Motor neuron (in vitro differentiated cells): ENCODE measurements around the gene HSPA9. TPM values are rescaled to one million over a fixed set of nuclear protein-coding genes. Genes with fewer than 3 reads are reported as not detected.

Experiments
- ATAC-seq, 8 experiments: fragments of 200-7000 bp; cut with Tn5 transposase; replicated peaks in 6 of 8; 2 replicates each; pipeline ENCODE4 v1.8.0; 2021; ENCODE audit warnings: mild to moderate bottlenecking in 8 of 8, moderate library complexity in 8 of 8
- H3K27ac ChIP-seq, 2 donors: fragments of 250-450 bp; sonication (Bioruptor Pico); 2 replicates each; pipeline ENCODE4 v1.9.0; 2021; ENCODE audit warnings: antibody characterized with exemption in 2 of 2, mild to moderate bottlenecking in 2 of 2, moderate library complexity in 1 of 2
- H3K4me1 ChIP-seq, 2 donors: fragments of 250-450 bp; sonication (Bioruptor Pico); replicated peaks in 1 of 2; 2 replicates each; pipeline ENCODE4 v1.6.1; 2021; ENCODE audit warnings: antibody characterized with exemption in 2 of 2, mild to moderate bottlenecking in 2 of 2, moderate library complexity in 1 of 2
- H3K4me3 ChIP-seq, 5 donors: fragments of 250-450 bp; sonication (Bioruptor Pico); 2 replicates each; pipeline ENCODE4 v1.9.0; 2021; ENCODE audit warnings: antibody characterized with exemption in 5 of 5, mild to moderate bottlenecking in 5 of 5, moderate library complexity in 4 of 5
- WGBS, 10 experiments: fragments of 450-650 bp; shearing (Covaris generic); methylation state at CpG; one replicate each; pipeline ENCODE4 v1.0.0; 2022; 5-methylcytosine and 5-hydroxymethylcytosine counted together
- in situ Hi-C, 9 experiments: fragments of 400-800 bp; cut with MboI; loops; one replicate each; pipeline ENCODE4 v1.15.0; 2021; ENCODE audit warnings: low sequenced_read_pairs in 9 of 9, low pct_unique_long_range_greater_than_20kb in 2 of 9; ENCODE audit not compliant: unreplicated experiment in 9 of 9
- total RNA-seq, 8 experiments: library from RNA; unstranded; fragments of 300-600 nt; gene quantifications; 2 replicates each; pipeline versions ENCODE4 v1.2.3 to v1.2.4, GENCODE V29; 2022

HSPA9 gene
- total RNA-seq, 8 experiments from 2014 or later: 195 to 371 (median 307) TPM

DNA sequence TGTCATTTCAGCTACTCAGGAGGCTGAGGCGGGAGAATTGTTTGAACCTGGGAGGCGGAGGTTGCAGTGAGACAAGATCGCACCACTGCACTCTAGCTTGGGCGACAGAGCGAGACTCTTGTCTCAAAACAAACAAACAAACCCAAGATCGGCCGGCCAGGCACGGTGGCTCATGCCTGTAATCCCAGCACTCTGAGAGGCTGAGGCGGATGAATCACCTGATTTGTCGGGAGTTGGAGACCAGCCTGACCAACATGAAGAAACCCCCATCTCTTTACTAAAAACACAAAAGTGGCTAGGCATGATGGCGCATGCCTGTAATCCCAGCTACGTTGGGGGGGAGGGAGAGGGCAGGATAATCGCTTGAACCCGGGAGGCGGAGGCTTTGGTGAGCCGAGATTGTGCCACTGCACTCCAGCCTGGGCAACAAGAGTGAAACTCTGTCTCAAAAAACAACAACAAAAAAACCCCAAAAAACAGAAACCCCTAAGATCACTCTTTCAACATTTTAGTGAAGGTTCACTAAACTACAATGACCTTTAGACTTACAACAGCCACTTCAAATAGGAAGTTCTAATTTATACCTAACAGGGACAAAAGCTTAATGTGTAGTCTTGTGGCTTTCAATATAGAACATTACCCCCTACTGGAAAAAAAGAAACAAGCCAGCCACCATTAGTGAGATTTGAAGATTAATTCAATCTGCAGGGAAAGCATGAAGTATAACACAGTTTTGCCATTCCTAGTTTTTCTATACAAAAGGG lies 7.0 kb downstream of the HSPA9 start:
- WGBS, 10 experiments: 79 to 100% (median 93%) methylated on average over 2 to 12 of the region's 16 CpGs; no CpG with 5 or more reads in 3 of the 10 experiments
- in situ Hi-C loops: no loop called here
- no peak for ATAC-seq
- H3K4me3 ChIP-seq: no peak overlapping the region
- peaks cover 2 to 10% of the 10 kb centered on the region in 2 donors for H3K4me1 ChIP-seq
- H3K27ac ChIP-seq: no peak overlapping the region

DNA sequence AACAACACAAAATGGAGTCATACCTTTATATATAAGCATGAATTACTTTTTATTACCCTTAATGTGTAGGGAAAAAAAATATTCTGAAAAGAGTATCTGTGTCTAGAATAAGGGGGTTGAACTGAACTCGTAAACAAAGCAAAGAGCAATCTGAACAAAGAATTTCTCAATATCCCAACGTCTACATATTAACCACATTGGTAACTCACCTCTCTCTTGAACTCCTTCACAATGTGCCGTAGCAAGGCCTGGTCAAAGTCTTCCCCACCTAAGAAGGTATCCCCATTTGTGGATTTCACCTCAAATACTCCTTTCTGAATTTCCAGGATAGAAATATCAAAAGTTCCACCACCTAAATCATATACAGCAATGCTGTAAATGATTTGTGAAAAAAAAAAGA lies 8.4 kb downstream of the HSPA9 start:
- Histone ChIP-seq H3K4me1 (peaks cover 0 to 10% of the 10 kb centered on the region in 2 donors), H3K4me3 (no peak overlapping the region), H3K27ac (no peak overlapping the region)
- in situ Hi-C loops: no loop called here
- 88 to 100% (median 100%) methylated on average over 1 to 3 of the region's 3 CpGs; no CpG with 5 or more reads in 1 of the 10 experiments for WGBS, 10 experiments
- ATAC-seq: no peak

DNA sequence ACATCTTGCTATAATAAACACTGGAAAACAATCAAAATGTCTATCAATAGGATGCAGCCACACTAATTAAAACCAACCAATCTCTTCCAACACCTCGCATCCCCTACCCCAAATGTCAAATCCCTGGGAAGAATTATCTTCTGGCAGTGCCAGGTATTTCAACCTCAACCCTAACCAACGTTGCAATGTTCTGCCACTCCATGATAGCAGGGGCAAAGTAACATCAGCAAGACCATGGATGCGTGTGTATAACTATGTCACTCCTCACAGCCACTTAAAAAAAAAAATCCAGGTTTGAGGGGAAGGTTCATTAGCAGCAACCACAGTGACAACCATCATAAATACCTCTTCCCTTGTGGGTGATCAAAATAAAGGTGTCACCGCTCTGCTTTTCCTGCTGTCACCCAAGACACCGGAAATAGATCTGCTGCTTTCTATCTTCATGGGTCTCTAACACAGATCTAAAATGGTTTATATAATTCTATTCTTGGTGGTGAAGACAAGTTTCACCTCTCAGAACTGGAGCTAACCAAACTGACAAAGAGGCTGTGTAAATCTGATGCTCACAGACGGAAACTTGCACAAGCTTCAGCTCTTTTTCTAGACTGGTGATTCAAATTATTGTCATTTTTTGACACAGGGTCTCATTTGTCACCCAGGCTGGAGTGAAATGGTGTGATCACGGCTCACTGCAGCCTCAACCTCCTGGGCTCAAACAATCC lies 9.9 kb downstream of the HSPA9 start:
- ATAC-seq: no peak
- Histone ChIP-seq H3K4me3 (no peak overlapping the region), H3K27ac (no peak overlapping the region), H3K4me1 (peaks cover 0 to 8% of the 10 kb centered on the region in 2 donors)
- 77 to 100% (median 97%) methylated on average over 1 to 7 of the region's 7 CpGs for WGBS, 10 experiments
- in situ Hi-C loops: no loop called here

DNA sequence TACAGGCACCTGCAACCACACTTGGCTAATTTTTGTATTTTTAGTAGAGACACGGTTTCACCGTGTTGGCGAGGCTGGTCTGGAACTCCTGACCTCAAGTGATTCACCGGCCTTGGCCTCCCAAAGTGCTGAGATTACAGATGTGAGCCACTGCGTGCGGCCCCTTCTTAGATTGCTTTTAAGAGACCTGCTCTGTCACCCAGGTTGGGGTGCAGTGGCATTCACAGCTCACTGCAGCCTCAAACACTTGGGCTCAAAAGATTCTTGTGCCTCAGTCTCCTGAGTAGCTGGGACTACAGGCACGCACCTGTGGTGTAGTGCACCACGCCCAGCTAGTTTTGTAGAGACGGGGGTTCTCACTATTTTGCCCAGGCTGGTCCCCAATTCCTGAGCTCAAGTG lies 11.0 kb downstream of the HSPA9 start:
- WGBS, 10 experiments: 80 to 100% (median 100%) methylated on average over 1 to 6 of the region's 9 CpGs; no CpG with 5 or more reads in 5 of the 10 experiments
- in situ Hi-C loops: no loop called here
- no peak overlapping the region for H3K4me3 ChIP-seq
- no peak for ATAC-seq
- no peak overlapping the region for H3K27ac ChIP-seq
- no peaks in the 10 kb centered on the region for H3K4me1 ChIP-seq

DNA sequence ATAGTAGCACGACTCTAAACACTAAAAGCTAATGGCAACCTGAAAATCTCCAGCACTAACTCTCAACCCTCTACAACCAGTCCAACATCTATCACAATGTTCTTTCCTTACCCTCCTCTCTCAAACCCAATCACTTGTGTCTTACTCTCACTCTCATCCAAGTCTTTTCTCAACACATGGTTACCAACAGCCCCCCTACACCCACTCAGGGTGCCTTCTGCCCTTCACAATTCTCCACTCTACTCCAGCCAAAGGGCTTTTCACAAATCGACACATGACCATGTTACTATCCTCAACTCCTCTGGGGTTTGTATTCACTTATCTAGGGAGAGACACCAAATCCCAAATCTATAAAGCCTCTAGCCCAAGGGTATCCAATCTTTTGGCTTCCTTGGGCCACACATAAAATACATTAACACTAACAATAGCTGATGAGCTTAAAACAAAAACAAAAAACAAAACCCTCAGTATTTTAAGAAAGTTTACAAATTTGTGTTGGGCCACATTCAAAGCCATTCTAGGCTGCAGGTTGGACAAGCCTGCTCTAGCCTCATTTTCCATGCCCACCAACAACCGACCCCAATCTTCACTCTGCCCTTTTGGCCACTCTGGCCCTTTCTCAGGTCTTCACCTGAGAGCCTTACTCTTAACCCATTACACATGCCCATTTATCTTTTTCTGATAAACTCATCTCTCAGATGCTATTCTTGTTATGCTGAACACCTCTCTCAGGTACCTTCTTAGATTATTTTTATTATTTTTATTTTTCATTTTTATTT lies 11.7 kb downstream of the HSPA9 start:
- peak in 1 of 8 experiments; percentile 12 for ATAC-seq
- Histone ChIP-seq H3K4me3 (no peak overlapping the region), H3K4me1 (no peaks in the 10 kb centered on the region), H3K27ac (no peak overlapping the region)
- 76 to 100% (median 91%) methylated on average over 1 to 3 of the region's 3 CpGs; no CpG with 5 or more reads in 1 of the 10 experiments for WGBS, 10 experiments
- in situ Hi-C loops: no loop called here

DNA sequence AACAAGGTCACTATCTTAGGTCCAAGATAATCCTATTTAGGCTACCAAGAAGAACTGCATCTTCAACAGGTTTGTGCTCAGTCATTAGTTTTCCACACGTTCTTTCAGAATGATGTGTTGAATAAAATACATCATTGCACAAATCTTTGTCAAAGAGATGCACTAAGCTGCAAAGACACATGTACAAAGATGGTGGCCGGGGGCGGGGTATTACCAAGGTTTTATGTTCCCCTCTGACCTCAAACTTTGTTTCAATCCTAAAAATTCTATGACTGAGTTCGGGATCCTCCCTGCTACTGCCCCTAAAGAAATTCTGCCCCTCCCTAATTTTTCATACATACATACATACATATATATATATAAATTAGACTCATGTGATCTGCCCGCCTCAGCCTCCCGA lies 14.2 kb downstream of the HSPA9 start:
- 67 to 100% (median 97%) methylated on average over 1 to 6 of the region's 6 CpGs for WGBS, 10 experiments
- peak in 1 of 8 experiments; percentile 63 for ATAC-seq
- in situ Hi-C loops: no loop called here
- Histone ChIP-seq H3K27ac (no peak overlapping the region), H3K4me3 (no peak overlapping the region), H3K4me1 (no peaks in the 10 kb centered on the region)

DNA sequence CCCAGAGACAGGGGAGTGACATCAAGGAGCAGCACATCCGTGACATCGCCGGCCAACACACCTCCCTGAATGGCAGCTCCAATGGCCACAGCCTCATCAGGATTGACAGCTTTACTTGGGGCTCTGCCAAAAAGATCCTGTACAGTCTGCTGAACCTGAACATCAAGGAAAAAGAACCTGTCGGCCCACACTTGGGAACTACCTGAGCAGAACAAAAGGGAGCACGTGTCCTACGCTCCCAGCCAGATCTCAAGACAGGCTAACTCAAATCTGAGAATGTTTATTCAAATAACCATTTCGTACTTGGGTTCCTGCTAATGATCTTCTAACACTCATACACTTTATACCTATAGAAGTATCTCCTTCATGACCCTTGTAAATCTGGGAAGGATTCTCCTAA lies 15.3 kb downstream of the HSPA9 start:
- Histone ChIP-seq H3K4me3 (no peak overlapping the region), H3K4me1 (no peaks in the 10 kb centered on the region), H3K27ac (no peak overlapping the region)
- no peak for ATAC-seq
- WGBS, 10 experiments: 80 to 100% (median 95%) methylated on average over 1 to 7 of the region's 7 CpGs; no CpG with 5 or more reads in 3 of the 10 experiments
- in situ Hi-C loops: loop anchor here in 1 of 9 experiments (10.0 kb wide), 1 partner anchor 105 kb away; no protein-coding TSS in a partner anchor

DNA sequence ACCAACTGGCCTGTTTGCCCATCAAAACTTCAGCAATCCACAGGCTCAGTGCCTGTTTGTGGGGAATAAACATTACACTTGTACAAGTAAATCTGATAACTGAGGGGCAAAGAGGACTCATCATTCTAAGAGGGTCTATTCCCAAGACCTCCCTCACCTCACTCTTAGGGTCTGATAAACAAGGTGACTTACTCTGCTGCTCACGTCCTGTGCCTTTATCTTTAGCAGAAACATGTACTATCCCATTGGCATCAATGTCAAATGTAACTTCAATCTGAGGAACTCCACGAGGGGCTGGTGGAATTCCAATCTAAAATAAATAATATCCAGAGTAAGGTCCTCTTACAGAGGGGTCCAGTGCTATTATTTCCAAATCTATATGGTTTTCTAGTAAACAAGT lies 17.5 kb downstream of the HSPA9 start:
- ATAC-seq: no peak
- H3K4me3 ChIP-seq: no peak overlapping the region
- H3K27ac ChIP-seq: no peak overlapping the region
- no peaks in the 10 kb centered on the region for H3K4me1 ChIP-seq
- WGBS, 10 experiments: 78 to 100% (median 100%) methylated on average over 1 to 2 of the region's 2 CpGs; no CpG with 5 or more reads in 4 of the 10 experiments
- in situ Hi-C loops: loop anchor here in 1 of 9 experiments (10.0 kb wide), 1 partner anchor 103 kb away; no protein-coding TSS in a partner anchor

DNA sequence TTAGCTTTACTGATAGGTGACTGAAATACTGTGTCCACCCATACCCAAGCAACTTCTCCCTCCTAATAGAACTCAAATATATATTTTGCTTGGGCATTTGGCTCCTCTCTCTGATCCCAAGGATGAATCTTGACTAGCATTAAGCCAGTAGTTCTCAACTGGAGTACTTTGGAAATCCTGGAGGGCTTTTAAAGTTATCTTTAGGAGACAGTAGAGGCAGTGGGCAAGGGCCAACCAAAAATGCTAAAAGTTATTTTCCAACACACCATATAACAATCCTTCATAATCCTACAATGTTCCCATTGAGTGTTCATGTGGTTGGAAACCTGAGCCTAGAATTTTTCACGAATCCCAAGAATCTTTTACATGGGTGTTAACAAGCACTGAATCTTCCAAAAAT lies 21.1 kb downstream of the HSPA9 start:
- no peak for ATAC-seq
- Histone ChIP-seq H3K4me3 (no peak overlapping the region), H3K4me1 (no peaks in the 10 kb centered on the region), H3K27ac (no peak overlapping the region)
- in situ Hi-C loops: loop anchor here in 1 of 9 experiments (10.0 kb wide), 1 partner anchor 99 kb away; no protein-coding TSS in a partner anchor
- 0 to 100% (median 100%) methylated on average over 1 of the region's 1 CpG; no CpG with 5 or more reads in 3 of the 10 experiments for WGBS, 10 experiments

DNA sequence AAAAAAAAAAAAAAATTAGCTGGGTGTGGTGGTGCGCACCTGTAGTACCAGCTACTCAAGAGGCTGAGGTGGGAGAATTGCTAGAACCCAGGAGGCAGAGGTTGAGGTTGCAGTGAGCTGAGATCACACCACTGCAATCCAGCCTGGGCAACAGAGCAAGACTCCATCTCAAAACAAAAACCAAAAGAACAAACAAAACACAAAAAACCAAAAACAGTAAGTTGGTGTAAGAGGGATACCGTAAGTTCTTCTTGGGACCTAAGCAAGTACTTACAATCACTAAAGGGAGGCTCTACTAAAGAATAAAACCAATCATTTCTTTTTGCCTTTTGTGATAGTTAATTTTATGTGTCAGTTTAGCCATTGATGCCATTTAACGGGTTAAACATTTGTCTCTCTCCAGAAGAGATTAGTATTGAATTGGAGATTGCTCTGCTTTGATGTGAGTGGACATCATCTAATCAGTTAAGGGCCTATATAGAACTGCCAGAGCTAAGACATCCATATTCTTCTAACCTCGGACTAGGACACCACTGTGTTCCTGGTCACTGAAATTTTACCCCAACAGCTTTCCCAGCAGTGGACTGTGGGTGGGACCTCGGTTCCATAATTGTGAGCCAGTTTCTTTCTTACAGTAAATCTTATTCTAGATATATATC lies 21.6 kb downstream of the HSPA9 start:
- Histone ChIP-seq H3K27ac (no peak overlapping the region), H3K4me3 (no peak overlapping the region), H3K4me1 (no peaks in the 10 kb centered on the region)
- peak in 4 of 8 experiments; percentile 7 to 41 (median 22) for ATAC-seq
- WGBS, 10 experiments: 73 to 100% (median 90%) methylated on average over 1 to 5 of the region's 5 CpGs; no CpG with 5 or more reads in 1 of the 10 experiments
- in situ Hi-C loops: loop anchor here in 1 of 9 experiments (10.0 kb wide), 1 partner anchor 99 kb away; no protein-coding TSS in a partner anchor

DNA sequence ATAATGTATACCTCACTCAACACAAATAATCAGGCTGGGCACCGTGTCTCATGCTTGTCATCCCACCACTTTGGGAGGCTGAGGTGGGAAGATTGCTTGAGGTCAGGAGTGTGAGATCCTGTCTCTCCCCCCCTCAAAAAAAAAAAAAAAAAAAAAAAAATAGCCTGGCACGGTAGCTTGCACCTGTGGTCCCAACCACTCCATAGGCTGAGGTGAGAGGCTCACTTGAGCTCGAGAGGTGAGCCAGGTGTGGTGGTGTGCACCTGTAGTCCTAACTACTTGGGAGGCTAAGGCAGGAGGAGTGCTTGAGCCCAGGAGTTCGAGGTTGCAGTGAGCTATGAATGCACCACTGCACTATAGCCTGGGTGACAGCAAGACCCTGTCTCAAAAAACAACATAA lies 22.5 kb downstream of the HSPA9 start:
- no peak overlapping the region for H3K27ac ChIP-seq
- ATAC-seq: peak in 2 of 8 experiments; percentile 11 to 19
- 50 to 100% (median 88%) methylated on average over 1 to 4 of the region's 4 CpGs; no CpG with 5 or more reads in 1 of the 10 experiments for WGBS, 10 experiments
- no peak overlapping the region for H3K4me3 ChIP-seq
- no peaks in the 10 kb centered on the region for H3K4me1 ChIP-seq
- in situ Hi-C loops: loop anchor here in 1 of 9 experiments (10.0 kb wide), 1 partner anchor 98 kb away; no protein-coding TSS in a partner anchor

DNA sequence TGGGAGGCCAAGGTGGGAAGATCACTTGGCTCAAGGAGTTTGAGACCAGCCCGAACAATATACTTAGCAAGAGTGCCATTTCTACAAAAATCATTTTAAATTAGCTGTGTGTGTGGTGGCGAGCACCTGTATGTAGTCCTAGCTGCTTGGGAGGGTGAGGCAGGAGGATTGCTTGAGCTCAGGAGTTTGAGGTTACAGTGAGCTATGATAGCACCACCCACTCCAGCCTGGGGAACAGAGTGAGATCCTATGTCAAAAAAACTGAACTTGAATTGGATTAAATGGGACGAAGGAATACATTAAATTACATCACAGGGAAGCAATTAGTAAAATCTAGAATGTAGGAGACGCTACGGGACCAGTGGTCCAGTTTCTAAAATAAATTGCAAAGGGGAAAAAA lies 25.8 kb downstream of the HSPA9 start:
- ATAC-seq: no peak
- in situ Hi-C loops: no loop called here
- no peak overlapping the region for H3K27ac ChIP-seq
- WGBS, 10 experiments: 62 to 100% (median 99%) methylated on average over 2 to 5 of the region's 5 CpGs; no CpG with 5 or more reads in 2 of the 10 experiments
- H3K4me1 ChIP-seq: peaks cover 11 to 15% of the 10 kb centered on the region in 2 donors
- H3K4me3 ChIP-seq: no peak overlapping the region
